GM18858 (cell line): ENCODE data around the gene SIGLEC7.
"Not testable (repeated sequence)": the region's sequence is repeated elsewhere in the genome, so short reads cannot be mapped to it uniquely, and the experiment has no call there.

ENCODE experiments used
- ATAC-seq: cut with Tn5 transposase; IDR thresholded peaks from one replicate; pipeline ENCODE4 v1.9.1; 2021; ENCODE audit not compliant: unreplicated experiment

SIGLEC7 gene

DNA sequence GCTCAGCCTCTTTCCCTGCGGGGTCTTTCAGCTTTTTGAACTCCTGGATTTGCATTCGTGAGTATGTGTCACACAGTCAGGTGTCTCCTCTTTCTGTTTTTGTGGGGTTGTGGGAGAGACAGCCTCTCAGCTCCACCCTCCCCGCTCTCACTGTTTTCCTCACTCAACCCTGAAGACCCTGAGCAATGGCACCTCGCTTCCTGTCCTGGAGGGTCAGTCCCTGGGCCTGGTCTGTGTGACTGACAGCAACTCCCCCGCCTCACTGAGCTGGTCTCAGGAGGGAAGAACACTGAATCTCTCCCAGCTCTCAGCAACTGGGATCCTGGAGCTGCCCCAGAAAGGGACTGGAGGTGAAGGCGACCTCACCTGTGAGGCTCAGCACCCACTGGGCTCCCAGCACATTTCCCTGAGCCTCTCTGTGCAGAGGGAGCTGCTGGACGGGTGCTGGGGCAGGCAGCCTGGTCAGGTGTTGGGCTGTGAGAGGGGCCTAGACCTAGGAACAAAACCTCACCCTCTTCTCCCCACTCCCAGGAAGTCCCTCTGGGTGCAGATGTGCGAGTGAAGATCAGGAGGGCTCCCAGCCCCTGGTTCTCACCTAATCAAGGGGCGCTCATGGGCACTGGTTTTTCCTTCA, 4.2 kb upstream of the SIGLEC7 start:
- no peak for ATAC-seq

DNA sequence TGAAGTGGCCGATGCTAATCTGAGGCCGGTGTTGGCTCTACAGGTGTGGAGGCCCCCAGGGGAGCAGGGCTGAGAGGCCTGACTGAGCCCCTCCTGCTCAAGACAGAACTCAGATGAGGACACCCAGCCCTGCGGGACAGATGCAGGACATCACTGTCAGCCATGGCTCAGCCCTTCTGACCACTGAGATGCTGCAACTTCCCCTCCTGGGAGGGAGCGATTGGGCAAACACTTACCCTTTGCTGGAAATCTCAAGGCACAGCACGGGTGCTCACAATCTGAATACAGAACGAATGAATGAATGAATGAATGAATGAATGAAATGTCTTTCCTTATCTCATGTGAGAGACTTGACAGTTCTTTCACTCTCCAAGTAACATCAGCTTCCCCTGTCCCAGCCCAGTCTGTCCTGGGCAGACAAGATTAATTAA, 3.5 kb upstream of the SIGLEC7 start:
- ATAC-seq, result no peak

DNA sequence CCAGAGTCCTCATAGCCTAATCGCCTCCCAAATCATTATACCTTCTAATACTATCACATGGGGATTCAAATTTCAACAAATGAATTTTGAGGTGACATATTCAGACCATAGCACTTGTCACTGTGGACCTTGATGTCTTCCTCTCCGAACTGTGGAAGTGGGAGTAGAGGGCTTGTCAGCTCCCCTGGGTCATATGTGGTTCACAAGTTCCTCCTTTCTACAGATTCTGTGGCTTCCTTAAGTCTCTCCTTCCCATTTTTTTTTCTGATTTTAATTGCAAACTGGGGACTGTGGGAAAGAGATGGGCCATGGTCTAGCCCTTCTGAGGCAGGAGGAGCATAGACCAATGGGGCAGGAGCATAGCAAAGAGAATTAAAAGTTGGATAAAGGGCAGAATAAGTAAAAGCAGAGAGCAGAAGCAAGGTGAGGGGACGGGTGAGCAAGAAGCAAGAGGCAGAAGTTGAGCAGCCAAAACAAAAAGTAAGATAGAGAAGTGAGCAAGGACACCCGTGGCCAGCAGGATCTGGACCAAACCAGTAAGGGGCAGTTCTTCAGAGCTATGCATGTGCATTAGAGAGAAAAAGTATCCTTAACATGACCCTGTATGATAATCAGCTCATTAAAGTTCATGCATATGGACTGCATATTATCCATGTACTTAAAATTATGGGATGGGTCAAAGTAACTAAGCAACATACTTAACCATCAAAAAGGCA, 2.6 kb upstream of the SIGLEC7 start:
- ATAC-seq, result no peak

DNA sequence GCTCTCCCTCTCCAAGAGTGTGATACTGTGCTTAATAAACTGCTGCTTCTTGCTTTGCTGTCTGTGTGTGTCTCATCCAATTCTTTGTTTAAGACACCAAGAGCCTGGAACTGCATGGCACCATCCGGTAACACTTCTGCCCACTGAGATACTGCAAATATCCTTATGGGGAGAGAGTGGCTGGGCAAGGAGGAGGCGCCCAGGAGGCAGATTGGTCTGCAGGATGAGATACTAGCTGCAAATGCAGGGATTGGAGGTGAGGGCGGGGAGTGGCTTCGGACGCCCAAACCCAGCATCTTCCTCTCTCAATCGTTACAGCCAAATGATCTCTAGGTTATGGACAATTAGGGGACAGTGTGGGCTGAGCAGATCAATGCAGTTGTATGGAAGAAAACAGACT, 1.7 kb upstream of the SIGLEC7 start:
- ATAC-seq, result no peak

DNA sequence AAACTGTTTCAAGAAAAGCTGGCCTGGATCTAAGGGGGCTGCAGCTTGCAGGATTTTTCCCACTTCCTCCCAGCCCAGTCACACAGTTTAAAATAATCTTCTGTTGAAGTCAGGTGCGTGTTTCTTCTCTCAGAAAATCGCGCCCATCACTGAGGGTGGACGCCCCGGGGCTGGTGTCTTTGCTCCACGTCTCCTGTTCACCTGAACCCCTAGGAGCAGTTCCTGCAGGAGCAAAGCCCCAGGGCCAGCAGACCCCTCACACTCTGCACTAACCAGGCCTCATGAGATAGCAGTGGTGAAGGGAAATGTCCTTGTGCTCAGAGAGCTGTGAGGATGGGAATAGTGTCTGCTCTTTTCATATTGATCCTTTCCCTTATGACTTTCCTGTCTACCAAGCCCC, 920 bp upstream of the SIGLEC7 start:
- no peak for ATAC-seq

DNA sequence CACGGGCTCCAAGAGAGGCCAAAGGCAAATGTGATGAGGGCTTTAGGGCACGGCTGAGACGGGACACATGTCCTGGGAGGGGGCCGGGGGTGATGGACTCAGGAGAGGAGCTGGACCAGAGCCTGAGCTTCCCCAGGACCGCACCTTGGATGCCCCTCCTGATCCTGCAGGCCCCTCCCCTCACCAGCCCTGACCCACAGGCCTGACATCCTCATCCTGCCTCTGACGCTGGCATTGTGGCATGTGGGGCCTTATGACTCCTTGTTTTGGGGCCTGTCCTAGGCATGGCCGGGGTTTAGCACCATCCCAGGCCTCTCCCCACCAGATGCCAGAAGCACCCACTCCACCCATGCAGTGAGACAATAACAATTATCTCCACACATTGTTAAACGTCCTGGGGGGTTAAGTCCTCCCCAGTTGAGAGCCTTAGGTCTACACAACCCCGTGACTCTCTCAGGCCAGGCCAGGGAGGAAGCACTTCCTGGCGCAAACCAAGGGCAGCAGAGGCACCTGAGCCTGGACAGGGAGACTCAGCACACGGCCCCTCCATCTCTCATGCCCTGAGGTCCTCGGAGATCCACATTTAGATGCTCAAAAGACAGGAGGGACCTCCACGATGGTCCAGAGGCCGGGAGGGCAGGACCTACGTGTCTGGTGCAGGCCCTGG, 841 bp downstream of the SIGLEC7 start:
- not testable (repeated sequence) for ATAC-seq

DNA sequence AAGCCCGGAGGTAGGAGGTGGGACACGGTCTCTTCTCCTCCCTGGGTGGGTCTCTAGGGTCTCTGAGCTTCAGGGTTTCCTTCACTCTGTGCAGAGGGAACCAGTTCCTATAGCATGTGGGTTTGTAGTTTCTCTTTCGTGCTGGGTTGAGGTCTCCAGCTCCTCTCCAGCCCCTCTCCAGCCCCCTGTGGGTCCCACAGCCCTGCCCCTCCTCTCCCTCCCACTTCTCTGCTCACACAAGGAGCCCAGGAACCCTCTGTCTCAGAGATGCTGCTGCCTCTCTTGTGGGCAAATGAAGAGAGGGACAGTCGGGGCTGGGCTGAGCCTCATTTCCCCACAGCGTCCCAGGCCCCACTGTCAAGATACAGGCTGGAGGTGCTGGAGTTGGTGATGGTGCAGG, 1.4 kb downstream of the SIGLEC7 start:
- no peak for ATAC-seq

DNA sequence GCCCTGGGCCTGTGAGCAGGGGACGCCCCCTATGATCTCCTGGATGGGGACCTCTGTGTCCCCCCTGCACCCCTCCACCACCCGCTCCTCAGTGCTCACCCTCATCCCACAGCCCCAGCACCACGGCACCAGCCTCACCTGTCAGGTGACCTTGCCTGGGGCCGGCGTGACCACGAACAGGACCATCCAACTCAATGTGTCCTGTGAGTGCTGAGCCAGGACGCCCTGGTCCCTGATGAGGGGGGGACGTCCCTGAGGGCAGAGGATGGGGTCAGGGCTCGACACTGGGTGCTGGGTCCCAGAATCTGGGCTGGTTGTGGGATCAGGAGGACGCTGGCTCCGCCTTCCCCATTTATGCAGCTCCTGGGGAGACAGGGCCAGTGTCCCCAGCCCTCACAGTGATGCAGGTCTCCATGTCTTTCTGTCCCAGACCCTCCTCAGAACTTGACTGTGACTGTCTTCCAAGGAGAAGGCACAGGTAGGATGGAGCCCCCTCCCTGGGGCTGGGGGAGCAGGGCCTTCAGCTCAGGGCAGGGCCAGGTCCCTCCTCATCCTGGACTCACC, 2.5 kb downstream of the SIGLEC7 start:
- ATAC-seq, result no peak

DNA sequence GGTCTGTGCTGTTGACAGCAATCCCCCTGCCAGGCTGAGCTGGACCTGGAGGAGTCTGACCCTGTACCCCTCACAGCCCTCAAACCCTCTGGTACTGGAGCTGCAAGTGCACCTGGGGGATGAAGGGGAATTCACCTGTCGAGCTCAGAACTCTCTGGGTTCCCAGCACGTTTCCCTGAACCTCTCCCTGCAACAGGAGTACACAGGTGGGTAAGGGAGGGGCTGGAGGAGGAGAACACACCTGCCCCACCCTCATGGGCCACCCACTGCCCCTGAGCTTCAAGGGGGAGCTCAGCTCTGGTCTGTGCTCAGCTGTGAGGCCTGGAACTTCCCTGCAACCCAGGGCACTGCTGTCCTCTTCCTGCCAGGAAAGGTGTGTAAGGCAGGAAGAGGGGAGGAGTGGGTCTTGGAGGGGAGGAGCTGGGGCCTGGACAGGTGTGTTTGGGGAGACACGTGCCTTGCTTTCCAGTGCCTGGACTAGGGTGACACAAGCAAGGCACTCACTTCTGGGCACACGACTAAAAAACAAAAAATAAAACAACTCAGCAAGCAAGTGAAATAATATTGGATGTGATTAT, 3.9 kb downstream of the SIGLEC7 start:
- ATAC-seq, result no peak

DNA sequence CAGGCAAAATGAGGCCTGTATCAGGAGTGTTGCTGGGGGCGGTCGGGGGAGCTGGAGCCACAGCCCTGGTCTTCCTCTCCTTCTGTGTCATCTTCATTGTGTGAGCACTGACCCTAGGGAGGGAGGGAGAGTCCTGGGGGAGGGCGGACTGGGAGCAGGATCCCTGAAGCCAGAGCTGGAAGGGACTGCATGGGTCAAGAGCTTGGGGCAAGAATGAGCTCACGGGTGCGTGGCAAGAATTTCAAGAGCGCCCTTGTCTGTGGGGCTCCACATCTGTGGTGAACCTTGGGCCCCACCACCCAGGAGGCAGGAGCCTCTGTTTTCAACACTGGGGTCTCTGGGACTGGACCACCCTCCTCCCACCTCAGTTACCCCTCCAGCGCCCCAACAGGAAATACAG, 4.7 kb downstream of the SIGLEC7 start:
- ATAC-seq, result no peak

DNA sequence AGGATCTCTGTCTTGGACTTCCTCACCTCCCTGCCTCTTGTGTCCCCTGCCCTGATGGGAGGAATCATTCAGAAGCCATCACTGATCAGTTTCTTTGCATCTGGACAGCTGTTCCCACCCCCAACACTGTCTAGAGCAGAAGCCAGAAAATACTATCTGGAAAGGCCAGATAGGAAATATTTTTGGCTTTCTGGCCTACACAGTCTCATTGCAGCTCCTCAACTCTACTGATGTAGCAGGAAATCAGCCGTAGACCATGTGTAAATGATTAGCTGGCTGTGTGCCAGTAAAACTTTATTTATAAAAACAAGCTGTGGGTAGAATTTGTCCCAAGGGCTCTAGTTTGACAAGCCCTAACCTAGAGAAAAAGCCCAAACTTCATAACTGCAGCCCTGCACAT, 5.6 kb downstream of the SIGLEC7 start:
- no peak for ATAC-seq

DNA sequence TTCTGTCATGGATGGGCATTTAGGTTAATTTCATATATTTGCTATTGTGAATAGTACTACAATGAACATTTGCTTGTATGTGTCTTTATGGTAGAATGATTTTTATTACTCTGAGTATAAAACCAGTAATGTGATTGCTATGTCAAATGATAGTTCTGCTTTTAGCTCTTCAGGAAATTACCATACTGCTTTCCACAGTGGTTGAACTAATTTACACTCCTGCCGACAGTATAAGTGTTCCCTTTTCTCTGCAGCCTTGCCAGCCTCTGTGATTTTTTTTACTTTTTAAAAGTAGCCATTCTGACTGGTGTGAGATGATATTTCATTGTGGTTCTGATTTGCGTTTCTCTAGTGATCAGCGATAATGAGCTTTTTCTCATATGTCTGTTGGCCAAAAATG, 6.5 kb downstream of the SIGLEC7 start:
- ATAC-seq, result no peak

DNA sequence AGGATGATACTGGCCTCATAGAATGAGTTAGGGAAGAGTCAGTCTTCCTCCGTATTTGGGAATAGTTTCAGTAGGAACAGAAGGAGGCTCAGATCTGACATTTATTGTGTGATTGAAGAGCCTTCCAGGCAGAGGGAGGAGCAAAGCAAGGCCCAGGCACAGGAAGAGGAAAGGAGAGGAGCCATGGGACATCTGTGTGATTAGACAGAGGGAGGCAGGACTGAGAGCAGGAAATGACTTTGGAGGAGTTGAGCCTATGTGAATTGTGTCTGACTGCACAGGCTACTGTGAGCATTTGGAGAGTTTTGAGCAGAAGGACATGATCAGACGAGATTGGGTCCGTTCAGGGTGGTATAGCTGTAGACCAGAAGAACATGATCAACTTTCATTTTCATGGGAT, 8.5 kb downstream of the SIGLEC7 start:
- no peak for ATAC-seq

DNA sequence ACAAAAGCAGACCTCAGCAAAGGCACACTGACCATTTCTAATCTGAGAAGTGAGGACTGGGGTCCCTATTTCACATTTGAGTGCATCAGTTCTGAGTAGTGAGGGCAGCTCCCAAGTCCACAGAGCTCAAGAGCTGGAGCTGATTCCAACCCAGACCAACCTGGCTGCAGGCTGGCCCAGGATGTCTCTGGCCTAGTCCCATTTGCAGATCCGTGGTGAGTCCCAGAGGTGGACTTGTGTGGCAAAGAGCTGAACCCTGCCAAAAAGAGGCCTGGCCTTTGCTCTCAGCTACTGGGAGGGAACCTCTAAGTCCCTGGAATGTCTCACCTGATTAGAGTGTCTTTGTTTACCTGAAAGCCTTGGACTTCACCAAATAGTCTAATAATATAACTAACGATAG, 14.6 kb downstream of the SIGLEC7 start:
- ATAC-seq, result no peak

DNA sequence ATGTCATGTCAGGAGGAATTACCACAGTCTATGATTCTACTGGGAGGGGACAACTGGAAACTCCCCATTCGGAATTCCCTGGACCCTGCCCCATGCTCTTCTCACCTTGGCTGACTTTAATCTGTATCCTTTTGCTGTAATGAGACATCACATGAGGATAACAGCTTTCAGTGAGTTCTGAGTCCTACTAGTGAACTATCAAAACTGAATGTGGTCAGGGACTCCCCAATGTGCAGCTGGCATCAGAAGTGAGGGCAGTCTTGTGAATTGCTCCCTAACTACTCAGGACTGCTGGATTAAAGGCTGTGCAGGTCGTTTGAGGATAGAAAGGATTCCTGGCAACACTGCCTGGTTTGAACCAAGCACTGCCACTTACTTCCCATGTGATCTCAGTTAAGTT, 15.2 kb downstream of the SIGLEC7 start:
- ATAC-seq, result no peak

DNA sequence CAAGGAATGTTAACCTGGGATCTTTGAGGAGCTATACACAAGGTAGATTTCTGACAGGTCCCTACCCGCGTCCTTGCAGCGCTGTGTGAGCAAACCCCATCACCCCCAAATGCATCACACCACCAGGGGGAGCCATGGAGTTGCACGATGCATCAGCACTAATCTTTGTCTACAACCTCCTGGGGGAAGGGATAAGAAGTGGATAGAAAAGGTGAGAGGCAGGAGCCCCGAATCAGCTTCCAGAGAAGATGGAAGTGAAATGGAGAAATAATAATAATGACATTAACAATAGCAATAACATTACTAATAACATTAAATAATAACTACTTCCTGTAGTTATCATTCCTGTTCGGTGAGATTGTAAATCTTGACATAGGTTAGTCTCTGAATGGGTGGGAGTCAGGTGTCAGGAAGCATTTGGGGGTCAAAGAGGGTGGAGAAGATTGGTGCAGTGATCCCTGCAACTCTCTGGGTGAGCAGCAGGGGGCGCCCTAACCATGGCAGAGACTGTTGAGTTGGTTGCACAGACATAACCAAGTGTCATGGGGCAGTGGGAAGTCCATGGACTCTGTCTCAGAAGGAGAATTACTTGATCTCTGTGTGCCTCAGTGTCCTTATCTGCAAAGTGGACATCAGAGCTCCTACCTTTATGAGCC, 16.5 kb downstream of the SIGLEC7 start:
- ATAC-seq, result no peak

DNA sequence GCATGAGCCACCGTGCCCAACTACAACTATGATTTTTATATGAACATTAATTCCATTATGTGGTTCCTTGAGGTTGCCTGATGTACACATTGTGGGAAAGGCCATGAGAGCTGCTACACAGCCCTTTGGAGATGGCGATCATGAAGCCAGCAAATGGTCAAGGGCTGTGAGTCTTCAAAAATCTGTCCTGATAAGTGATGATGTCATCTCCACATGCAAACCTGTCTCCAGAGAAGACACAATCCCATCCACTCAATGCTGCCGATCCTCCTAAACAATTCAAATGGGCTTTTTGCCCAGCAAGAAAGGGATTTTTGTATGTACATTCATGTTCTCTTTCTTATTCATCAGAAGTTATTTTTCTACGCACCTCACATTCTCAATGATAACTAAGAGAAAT, 17.6 kb downstream of the SIGLEC7 start:
- ATAC-seq, result no peak

DNA sequence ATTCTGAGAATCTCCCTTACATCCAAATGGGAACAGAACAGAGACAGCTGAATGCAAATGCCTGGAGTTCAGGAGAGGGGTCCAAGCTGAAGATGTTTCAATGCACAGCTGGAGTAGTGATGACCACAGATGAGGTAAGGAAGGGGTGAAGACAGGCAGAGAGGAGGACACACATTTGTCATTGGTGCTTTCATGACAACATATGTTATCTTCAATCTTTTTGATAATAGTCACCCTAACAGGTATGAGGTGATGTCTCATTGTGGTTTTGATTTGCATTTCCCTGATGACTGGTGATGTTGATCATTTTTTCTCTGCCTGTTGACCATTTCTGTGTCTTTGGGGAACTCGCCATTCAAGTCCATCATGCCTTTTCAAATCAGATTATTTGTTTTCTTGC, 19.2 kb downstream of the SIGLEC7 start:
- no peak for ATAC-seq

DNA sequence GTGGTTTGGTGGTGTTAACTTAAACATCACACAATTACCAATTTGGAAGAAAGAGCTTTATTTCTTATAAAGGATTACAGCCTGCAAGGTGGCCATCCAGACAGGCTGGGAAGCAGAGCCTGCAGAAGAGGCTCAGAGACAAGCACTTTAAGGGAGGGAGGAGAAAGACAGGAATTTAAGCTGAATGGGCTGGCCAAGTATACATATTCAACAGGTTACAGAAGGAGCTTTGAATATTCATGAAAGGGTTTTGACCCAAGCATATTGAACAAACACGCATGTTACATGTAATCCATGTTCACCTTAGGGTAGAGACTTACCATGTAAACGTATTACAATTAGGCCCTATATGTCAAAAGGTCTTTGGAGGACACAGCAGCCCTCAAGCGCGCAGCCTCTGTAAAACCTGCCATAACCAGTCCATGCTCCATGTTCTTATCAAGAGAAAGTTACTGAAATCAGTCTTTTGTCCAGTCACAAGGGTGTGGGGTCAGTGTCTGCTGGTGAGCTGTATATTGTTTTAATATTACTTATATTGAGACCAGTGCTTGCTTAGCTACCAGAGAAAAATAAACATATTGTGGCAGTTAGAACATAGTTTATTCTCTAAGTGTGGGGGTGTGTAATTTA, 19.9 kb downstream of the SIGLEC7 start:
- no peak for ATAC-seq

DNA sequence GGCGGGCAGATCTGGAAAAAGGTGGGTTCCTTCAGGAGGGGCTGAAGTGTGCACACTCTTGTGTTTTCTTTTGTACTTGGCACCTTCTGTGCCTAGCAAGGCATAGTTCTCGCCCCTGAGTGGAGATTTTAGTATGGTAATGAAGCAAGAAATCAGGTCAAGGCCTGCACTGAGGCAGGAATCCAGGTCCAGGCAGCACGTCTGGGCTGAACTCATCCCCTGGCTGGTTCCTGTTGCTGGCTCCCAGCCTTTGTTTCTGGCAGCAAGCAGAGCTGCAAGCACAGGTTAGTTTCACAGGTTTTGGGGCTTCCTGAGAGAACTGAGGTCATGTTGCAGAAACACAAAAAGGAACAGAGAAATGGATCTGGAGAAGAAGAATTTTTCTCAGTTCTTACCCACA, 21.2 kb downstream of the SIGLEC7 start:
- no peak for ATAC-seq

DNA sequence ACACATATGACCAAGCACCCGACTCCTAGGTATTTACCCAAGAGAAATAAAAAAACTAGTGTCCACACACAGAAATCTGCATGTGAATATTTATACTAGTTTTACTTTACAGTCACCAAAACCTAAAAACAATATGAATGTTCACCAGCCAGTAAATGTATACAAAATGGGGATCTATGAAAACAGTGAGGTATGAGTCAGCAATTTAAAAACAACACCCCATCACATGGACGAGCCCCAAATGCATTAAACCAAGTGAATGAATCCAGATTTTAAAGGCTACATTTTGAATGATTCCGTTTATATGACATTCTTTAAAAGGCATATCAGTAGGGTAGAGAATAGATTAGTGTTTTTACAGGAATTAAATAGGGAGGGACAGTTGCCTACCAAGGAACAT, 22.1 kb downstream of the SIGLEC7 start:
- ATAC-seq, result no peak
